Measurements from ENCODE around the gene ZNF556. TPM values are rescaled to one million over a fixed set of nuclear protein-coding genes. Genes with fewer than 3 reads are reported as not detected.

The ZNF556 gene
- total RNA-seq: not detected

DNA sequence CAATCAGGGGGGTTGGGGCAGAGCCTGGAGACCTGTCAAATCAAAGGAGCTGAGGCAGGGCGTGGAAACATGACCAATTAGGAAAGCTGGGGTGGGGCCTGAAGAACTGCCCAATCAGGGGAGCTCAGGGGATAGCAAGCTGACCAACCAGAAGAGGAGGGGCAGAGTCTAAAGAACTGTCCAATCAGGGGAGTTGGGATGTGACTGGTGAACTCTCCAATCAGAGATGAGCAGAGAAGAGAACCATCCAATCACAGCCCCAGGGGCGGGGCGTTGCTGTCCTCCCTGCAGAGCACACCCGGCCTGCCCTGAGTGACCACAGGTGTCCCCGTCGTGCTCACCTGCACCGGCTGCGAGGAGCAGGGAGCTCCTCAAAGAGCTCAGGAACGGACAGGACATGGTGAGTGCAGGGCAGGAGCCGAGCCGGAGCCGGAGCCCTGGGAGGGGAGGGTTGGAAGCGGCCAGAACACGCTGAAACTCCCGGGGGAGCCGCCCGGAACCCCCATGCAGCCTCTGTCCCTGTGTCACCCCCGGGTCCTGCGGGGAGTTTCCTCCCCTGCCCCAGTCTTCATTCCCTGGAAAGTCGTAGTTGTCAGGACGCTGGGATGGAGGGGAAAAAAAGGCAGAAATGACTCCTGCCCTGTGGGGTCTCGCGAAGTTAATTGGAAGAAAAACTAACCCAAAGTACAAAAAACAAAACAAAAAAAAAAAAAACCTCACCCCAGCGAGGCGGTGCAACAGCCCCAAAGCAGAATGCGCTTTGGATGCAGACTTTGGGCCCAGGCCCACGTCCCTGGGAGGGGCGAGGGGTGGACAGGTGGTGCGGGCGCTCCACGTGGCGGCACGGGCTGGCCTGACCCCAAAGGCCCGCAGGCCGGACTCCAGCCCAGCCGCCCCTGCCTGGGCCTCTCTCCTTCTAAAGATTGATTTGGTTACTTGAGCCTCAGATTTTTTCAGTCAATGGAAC lies at the start of gene ZNF556:
Gene ZNF556 (plus strand): TSS at position 311 of the 967 bp plus-strand sequence. CDS start 87 bp downstream, at position 398.
- Mint-ChIP-seq H3K4me3 (no peak within 1 kb of the TSS), H3K27me3 (peaks cover 3% of the 10 kb centered on the region), H3K9me3 (no peaks in the 10 kb centered on the region), H3K36me3 (no peaks in the 10 kb centered on the region), H3K4me1 (no peaks in the 10 kb centered on the region), H3K27ac (no peak within 1 kb of the TSS)
- peak; percentile 8 for DNase-seq

DNA sequence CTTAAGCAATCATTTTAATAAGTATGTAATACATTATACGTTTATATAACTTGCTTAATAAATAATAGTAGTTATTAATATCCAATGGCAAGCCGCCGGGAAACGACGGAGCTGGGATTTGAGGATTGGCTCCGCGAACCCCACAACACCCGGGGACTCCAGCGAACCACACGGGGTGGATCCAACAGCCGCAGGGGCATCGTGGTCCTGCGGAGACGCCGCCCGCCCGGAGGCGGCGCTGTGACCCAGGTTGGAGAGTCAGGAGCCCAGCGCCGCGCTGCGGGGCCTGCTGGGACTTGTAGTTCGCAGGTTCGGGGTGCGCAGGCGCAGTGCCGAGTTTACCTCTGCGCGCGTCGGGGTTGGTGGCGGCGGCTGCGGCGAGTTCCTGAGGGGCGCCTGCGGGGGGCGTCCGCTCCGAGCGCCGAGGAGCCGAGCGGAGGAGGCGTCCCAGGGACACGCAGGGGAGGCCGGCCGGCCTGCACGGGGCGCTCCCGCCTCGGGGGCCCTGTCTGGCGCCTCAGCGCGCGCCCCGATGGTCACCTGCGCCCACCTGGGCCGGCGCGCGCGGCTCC lies 47.5 kb upstream of the ZNF556 start, which contains the start of gene ZNF554:
Gene ZNF554 (plus strand): TSS at position 329 of the 572 bp plus-strand sequence. CDS start 204 bp downstream, at position 533.
- Mint-ChIP-seq H3K27me3 (no peaks in the 10 kb centered on the region), H3K36me3 (no peaks in the 10 kb centered on the region), H3K4me3 (peak within 1 kb of the TSS; percentile 84), H3K4me1 (peaks cover 2% of the 10 kb centered on the region), H3K27ac (no peak within 1 kb of the TSS), H3K9me3 (no peaks in the 10 kb centered on the region)
- peak; percentile 99 for DNase-seq

DNA sequence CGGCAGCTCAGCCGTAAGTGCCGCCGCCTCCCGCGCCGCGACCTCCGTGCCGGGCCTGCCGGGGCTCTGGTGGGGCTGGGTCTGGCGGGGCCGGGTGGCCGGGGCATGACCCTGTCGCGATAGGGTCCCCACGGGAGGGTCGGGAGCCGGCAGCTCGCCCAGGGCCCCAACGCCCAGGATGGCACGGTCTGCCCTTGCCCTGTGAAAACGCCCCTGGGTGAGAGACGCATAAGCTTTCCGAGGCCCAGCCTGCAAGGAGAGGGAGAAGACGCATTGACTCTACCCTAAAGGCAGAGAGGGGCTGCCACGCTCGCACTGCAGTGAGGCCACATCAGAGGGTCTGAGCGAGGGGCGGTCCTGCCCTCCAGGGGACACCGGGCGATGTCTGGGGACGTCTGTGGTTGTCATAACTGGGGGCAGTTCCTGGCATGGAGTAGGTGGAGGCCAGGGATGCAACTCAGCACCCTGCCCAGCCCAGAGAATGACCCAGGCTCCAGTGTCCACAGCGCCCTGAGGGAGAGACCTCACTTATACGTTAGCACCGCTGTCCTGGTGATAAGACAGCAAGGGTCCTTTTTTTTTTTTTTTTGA lies 46.9 kb upstream of the ZNF556 start:
- Mint-ChIP-seq H3K9me3 (no peaks in the 10 kb centered on the region), H3K36me3 (no peaks in the 10 kb centered on the region), H3K27ac (no peak overlapping the region), H3K4me1 (peaks cover 2% of the 10 kb centered on the region), H3K4me3 (peak overlapping the region; percentile 84), H3K27me3 (no peaks in the 10 kb centered on the region)
- DNase-seq: no peak

DNA sequence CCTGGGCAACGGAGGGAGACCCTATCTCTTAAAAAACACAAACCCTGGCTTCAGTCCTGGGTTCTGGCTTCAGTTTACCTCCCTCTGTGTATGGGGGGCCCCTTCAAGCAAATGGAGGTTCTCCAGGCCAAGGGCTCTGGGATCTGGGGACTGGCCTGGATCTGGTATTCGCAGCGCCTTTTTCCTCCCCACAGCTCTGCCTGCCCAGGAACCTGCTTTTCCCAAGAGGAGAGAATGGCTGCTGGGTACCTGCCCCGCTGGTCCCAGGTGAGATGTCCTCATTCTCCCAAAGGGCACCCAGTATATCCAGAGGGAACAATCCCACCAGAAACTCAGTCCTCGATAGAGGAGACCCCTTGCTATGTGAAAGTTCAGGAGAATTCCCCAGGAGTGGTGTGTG lies 44.3 kb upstream of the ZNF556 start:
- DNase-seq: no peak
- Mint-ChIP-seq H3K36me3 (peaks cover 6% of the 10 kb centered on the region), H3K9me3 (peaks cover 3% of the 10 kb centered on the region), H3K27me3 (no peaks in the 10 kb centered on the region), H3K4me3 (no peak overlapping the region), H3K27ac (no peak overlapping the region), H3K4me1 (no peaks in the 10 kb centered on the region)

DNA sequence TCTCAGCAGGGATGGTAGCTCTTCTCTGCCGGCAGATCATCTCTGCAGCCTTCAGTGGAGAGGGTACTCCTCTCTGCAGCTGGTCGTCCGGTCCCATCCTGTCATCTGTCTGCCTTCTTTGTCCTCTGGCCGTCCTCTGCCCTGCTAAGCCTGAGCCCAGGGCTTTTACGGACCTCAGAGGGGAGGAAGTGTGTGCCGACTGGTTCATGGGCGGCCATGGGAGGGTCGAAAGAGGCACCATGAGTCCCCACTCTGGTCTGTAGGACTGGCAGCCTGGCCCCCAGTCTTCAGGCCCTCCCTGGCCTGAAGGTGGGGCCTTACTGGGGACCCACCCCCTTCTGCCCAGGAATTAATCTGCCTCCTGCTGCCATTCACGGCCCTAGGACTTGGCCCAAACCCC lies 43.5 kb upstream of the ZNF556 start:
- no peak overlapping the region for H3K4me3 Mint-ChIP-seq
- H3K9me3 Mint-ChIP-seq: peaks cover 9% of the 10 kb centered on the region
- DNase-seq: no peak
- no peaks in the 10 kb centered on the region for H3K27me3 Mint-ChIP-seq
- peaks cover 14% of the 10 kb centered on the region for H3K36me3 Mint-ChIP-seq
- no peak overlapping the region for H3K27ac Mint-ChIP-seq
- no peaks in the 10 kb centered on the region for H3K4me1 Mint-ChIP-seq

DNA sequence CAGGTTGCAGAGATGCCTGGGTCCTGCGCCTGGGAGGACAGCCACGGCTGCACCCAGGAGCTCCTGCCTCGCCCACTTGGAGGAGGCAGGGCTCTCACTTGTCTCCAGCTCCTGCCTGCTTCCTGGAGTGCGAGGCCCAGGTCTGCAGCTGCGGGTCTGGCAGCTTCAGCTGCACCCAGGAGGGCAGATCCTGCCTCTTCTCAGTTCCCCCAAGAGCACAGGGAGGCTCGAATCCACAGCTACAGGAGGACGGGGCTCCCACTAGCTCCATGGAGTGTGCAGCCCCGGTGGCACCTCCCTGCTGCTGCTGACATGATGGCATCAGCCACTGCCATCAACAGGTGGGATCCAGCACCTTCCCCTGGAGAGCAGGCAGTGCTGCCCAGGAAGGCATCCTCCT lies 43.0 kb upstream of the ZNF556 start:
- peaks cover 18% of the 10 kb centered on the region for H3K36me3 Mint-ChIP-seq
- no peak overlapping the region for H3K27ac Mint-ChIP-seq
- no peaks in the 10 kb centered on the region for H3K27me3 Mint-ChIP-seq
- H3K4me1 Mint-ChIP-seq: no peaks in the 10 kb centered on the region
- no peak for DNase-seq
- H3K9me3 Mint-ChIP-seq: peaks cover 13% of the 10 kb centered on the region
- no peak overlapping the region for H3K4me3 Mint-ChIP-seq

DNA sequence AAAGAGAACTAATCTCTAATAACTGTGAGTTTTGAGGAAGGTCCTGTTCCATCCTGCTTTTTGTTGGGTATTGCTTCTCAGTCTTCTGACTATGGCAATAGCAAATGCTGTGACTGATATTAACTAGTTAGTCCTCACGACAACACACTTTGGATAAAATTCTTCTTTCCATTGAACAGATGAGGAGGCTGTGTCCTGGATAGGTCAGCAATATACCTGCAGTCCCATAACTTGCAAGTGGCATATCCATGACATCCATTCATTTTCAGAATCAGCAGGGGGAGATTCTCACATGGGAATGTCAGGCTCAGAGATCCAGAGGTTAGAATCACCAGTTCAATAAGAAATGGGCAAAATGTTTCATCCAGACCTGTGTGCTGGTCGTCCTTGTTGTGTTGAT lies 40.1 kb upstream of the ZNF556 start:
- no peaks in the 10 kb centered on the region for H3K4me1 Mint-ChIP-seq
- peaks cover 21% of the 10 kb centered on the region for H3K9me3 Mint-ChIP-seq
- no peaks in the 10 kb centered on the region for H3K27me3 Mint-ChIP-seq
- H3K27ac Mint-ChIP-seq: no peak overlapping the region
- peaks cover 30% of the 10 kb centered on the region for H3K36me3 Mint-ChIP-seq
- no peak overlapping the region for H3K4me3 Mint-ChIP-seq
- no peak for DNase-seq

DNA sequence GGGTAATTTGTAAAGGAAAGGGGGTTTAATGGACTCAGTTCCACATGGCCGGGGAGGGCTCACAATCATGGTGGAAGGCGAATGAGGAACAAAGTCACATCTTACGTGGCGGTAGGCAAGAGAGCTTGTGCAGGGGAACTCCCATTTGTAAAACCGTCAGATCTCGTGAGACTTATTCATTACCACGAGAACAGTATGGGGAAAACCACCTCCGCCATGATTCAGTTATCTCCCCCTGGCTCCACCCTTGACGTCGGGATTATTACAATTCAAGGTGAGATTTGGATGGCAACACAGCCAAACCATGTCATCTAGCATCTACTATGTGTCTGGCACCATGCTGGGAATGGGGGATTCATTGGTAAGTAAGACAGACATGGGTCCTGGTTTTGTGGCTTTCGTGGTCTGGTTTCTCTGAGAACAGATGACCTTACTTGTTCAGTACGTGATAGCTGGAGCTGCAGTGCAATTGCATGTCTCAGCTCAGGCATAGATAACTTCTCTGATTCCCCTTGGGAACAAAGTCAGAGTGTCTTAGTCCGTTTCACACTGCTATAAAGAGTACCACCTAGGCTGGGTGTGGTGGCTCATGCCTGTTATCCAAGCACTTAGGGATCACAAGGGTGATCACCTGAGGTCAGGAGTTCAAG lies 39.2 kb upstream of the ZNF556 start:
- peaks cover 39% of the 10 kb centered on the region for H3K36me3 Mint-ChIP-seq
- no peaks in the 10 kb centered on the region for H3K27me3 Mint-ChIP-seq

DNA sequence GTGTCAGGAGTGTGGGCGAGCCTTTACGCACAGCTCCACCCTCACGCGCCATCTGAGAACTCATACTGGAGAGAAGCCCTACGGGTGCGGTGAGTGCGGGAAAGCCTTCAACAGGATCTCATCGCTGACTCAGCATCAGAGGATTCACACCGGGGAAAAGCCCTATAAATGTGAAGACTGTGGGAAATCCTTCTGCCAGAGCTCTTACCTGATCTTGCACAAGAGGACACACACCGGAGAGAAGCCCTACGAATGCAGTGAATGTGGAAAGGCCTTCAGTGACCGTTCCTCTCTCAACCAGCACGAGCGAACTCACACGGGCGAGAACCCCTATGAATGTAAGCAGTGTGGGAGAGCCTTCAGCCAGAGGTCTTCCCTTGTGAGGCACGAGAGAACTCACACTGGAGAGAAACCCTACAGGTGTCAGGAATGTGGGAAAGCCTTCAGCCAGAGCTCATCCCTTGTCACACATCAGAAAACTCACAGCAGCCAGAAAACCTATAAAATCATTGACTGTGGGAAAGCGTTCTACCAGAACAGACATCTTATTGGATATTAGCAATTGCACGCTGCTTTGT lies 32.8 kb upstream of the ZNF556 start:
- DNase-seq: no peak
- no peak overlapping the region for H3K4me3 Mint-ChIP-seq
- no peaks in the 10 kb centered on the region for H3K4me1 Mint-ChIP-seq
- peaks cover 62% of the 10 kb centered on the region for H3K36me3 Mint-ChIP-seq
- no peaks in the 10 kb centered on the region for H3K27me3 Mint-ChIP-seq
- peaks cover 42% of the 10 kb centered on the region for H3K9me3 Mint-ChIP-seq
- H3K27ac Mint-ChIP-seq: no peak overlapping the region

More for the DNA sequence above, 39.2 kb upstream of the ZNF556 start:
- Mint-ChIP-seq H3K27ac (no peak overlapping the region), H3K9me3 (peaks cover 26% of the 10 kb centered on the region), H3K4me3 (no peak overlapping the region), H3K4me1 (no peaks in the 10 kb centered on the region)
- no peak for DNase-seq

DNA sequence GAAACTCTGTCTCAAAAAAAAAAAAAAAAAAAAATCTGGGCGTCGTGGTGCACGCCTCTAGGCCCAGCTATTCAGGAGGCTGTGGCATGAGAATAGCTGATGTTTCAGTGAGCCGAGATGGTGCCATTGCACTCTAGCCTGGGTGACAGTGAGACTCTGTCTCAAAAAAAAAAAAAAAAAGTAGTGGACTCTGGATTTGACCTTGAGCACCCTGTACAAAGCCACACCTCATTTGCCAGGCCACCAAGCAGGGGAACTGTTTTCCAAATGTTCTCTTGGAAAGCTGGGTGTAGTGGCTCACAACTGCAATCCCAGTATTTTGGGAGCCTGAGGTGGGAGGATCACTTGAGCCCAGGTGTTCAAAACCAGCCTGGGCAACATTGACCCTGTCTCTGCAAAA lies 29.7 kb upstream of the ZNF556 start:
- Mint-ChIP-seq H3K27me3 (no peaks in the 10 kb centered on the region), H3K27ac (no peak overlapping the region), H3K4me1 (peaks cover 4% of the 10 kb centered on the region), H3K9me3 (peaks cover 35% of the 10 kb centered on the region), H3K4me3 (no peak overlapping the region), H3K36me3 (peaks cover 46% of the 10 kb centered on the region)
- no peak for DNase-seq

DNA sequence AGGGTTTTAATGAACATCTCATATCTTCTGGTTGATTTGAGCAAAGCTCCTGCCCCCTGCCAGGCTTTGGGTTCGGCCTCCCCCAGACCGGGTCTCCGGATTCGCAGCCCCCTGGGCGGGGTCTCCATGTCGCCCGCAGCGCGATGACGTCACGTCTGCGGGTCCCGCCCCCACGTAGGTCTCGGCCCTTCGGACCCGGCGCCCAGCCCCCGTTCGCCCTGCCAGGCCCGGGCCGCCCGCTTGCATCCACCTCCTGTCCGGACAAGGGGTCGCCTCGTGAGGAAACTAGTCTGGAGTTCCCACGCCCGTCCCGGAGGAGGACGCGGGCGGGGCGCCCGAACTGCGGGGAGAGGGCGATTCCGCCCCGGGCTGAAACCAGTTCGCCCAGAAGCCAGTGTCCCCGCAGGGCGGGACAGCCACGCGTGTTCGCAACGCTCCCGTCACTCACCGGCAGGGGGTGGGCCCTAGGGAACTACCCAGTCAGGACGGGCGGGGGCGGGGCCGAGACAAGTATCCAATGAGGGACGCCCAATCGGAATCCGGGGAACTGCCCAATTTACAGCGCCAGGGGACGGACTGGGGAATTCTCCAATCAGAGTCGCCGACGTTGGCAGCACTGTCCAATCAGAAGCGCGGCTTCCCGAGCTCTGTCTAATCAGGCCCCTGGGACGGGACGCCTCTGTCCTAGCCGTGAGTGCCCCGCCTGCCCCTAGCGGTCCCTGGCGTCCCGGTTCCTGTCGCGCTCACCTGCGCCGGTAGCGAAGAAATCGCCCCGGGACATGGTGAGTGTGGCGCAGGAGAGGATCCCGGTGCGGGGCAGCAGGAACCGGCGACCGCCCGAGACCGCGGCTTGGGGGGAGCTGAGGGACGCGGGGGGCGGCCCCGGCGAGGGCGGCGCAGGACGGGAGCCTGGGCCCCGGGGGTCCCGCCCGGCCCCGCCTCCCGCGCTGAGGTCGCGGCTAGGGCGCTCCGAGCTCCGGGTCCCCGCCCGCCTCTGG lies 26.0 kb upstream of the ZNF556 start, which contains the start of gene ZNF555:
Gene ZNF555 (plus strand): TSS at position 682 of the 998 bp plus-strand sequence. CDS start 98 bp downstream, at position 780.
- H3K4me3 Mint-ChIP-seq: peak within 1 kb of the TSS; percentile 82
- H3K27me3 Mint-ChIP-seq: no peaks in the 10 kb centered on the region
- peak within 1 kb of the TSS; percentile 82 for H3K27ac Mint-ChIP-seq
- H3K9me3 Mint-ChIP-seq: peaks cover 12% of the 10 kb centered on the region
- peaks cover 5% of the 10 kb centered on the region for H3K4me1 Mint-ChIP-seq
- peaks cover 20% of the 10 kb centered on the region for H3K36me3 Mint-ChIP-seq
- DNase-seq: peak; percentile 96

DNA sequence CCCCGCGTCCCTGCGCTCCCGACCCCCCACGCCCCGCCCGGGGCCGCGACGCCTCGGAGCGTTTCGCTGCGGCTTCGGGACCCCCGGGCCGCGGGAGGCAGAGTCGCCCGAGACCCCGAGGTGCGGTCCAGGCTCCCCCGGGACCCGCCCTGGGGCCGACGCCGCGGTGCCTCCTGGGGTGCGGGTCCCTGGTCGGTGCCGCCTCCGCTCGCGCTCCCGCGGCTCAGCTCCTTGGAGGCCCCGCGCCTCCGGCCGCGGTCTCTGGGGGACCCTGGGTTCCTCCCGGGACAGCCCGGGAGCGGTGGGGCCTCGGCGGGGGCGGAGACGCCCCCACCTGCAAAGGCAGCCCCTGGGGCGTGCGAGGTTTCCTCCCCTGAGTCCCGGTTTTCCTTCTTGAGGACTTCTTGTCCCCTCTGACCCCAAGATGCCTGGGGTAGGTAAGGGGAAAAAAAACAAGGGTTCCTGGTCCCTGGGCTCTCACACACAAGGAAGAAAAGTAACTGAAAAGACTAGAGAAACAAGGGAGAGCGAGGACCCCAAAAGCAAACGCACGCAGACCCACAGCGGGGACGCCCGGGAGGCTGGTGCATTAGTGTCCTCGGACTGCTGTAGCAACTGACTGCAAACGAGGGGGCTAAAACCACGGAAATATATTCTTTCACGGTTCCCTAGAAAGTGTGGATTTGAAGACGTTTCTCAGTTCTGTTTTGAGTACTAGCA lies 25.1 kb upstream of the ZNF556 start:
- Mint-ChIP-seq H3K27ac (no peak overlapping the region), H3K27me3 (no peaks in the 10 kb centered on the region), H3K4me3 (peak overlapping the region; percentile 73), H3K9me3 (peaks cover 2% of the 10 kb centered on the region), H3K4me1 (peaks cover 5% of the 10 kb centered on the region), H3K36me3 (peaks cover 11% of the 10 kb centered on the region)
- peak; percentile 19 for DNase-seq

DNA sequence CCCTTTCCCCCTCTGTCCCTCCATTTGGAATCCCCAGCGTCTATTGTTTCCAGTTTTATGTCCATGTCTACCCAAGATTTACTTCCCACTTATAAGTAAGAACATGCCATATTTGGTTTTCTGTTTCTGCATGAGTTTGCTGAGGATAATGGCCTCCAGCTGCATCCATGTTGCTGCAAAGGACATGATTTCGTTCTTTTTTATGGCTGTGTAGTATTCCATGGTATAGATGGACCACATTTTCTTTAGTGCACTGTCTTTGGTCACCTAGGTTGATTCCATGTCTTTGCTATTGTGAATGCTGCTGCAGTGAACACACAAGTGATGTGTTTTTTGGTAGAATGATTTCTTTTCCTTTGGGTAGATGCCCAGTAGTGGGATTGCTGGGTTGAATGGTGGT lies 22.0 kb upstream of the ZNF556 start:
- H3K4me3 Mint-ChIP-seq: no peak overlapping the region
- peaks cover 9% of the 10 kb centered on the region for H3K4me1 Mint-ChIP-seq
- no peaks in the 10 kb centered on the region for H3K27me3 Mint-ChIP-seq
- no peak for DNase-seq
- peaks cover 11% of the 10 kb centered on the region for H3K36me3 Mint-ChIP-seq
- H3K9me3 Mint-ChIP-seq: peaks cover 8% of the 10 kb centered on the region
- H3K27ac Mint-ChIP-seq: no peak overlapping the region

Measured in activated naive CD8-positive, alpha-beta T cell treated with anti-CD3 and anti-CD28 coated beads for 36 hours (primary cell).